OCI-LY3 (cell line): Measurements from ENCODE around the gene FUZ.

Experiments used
- H2AFZ ChIP-seq: fragments of 200-600, 300-600 bp; shearing (Covaris generic); 2 replicates; pipeline ENCODE4 v1.6.0; 2014; ENCODE audit warnings: antibody characterized with exemption, low read depth, low read length
- H3K27ac ChIP-seq: fragments of 200-600, 300-600 bp; sonication (generic); 2 replicates; pipeline ENCODE4 v1.5.1; 2014; ENCODE audit warnings: mild to moderate bottlenecking, low read length, moderate library complexity, mixed read lengths
- H3K27me3 ChIP-seq: fragments of 200-600, 300-600 bp; sonication (generic); 2 replicates; pipeline ENCODE4 v1.6.1; 2014; ENCODE audit warnings: low read depth, low read length, mixed read lengths
- H3K36me3 ChIP-seq: fragments of 200-600, 300-600 bp; sonication (generic); replicated peaks from 2 replicates; pipeline ENCODE3; 2014; ENCODE audit warnings: low read depth, low read length, mixed read lengths
- H3K4me1 ChIP-seq: fragments of 300-600, 200-600 bp; sonication (generic); 2 replicates; pipeline ENCODE4 v1.6.1; 2014; ENCODE audit warnings: low read length, mixed read lengths
- H3K4me2 ChIP-seq: fragments of 200-600, 300-600 bp; sonication (generic); 2 replicates; pipeline ENCODE4 v1.6.1; 2014; ENCODE audit warnings: low read length, mixed read lengths
- H3K4me3 ChIP-seq: fragments of 300-600, 200-600 bp; sonication (generic); 2 replicates; pipeline ENCODE4 v1.5.1; 2014; ENCODE audit warnings: antibody characterized with exemption, mild to moderate bottlenecking, low read length, moderate library complexity
- H3K79me2 ChIP-seq: fragments of 300-600, 200-600 bp; shearing (Covaris generic); 2 replicates; pipeline ENCODE4 v1.6.1; 2014; ENCODE audit warnings: mild to moderate bottlenecking, low read length, mixed read lengths
- H3K9ac ChIP-seq: fragments of 300-600, 200-600 bp; shearing (Covaris generic); 2 replicates; pipeline ENCODE4 v1.6.0; 2014; ENCODE audit warnings: mild to moderate bottlenecking, low read length, moderate library complexity
- H3K9me3 ChIP-seq: fragments of 200-600, 300-600 bp; shearing (Covaris generic); 2 replicates; pipeline ENCODE4 v1.6.1; 2014; ENCODE audit warnings: low read length, mixed read lengths; ENCODE audit not compliant: insufficient read depth
- H4K20me1 ChIP-seq: fragments of 200-600, 300-600 bp; sonication (generic); 2 replicates; pipeline ENCODE4 v1.6.1; 2016; ENCODE audit warnings: low read length, mixed read lengths; ENCODE audit not compliant: insufficient read depth
- EZH2phosphoT487 ChIP-seq: fragments of 200-600 bp; shearing (Covaris generic); IDR thresholded peaks from 2 replicates; pipeline ENCODE4 v1.6.1; 2018; ENCODE audit warnings: antibody characterized with exemption, mixed run types, low read depth
- TF ChIP-seq, protein P1 (sequence below): fragments of 200-600, 300-600 bp; sonication (generic); IDR thresholded peaks from 2 replicates; pipeline ENCODE4 v1.5.1; 2014; ENCODE audit warnings: antibody characterized with exemption, low read length, low read depth

The FUZ gene

GRCh38 chr19:49855676-49856573 lies 42.8 kb upstream of the FUZ start:
- H3K79me2 ChIP-seq: peaks cover 29% of the 10 kb centered on the region
- peaks cover 48% of the 10 kb centered on the region for H3K36me3 ChIP-seq
- H3K9ac ChIP-seq: no peak overlapping the region
- H3K27me3 ChIP-seq: no peaks in the 10 kb centered on the region
- H3K4me3 ChIP-seq: no peak overlapping the region
- no peaks in the 10 kb centered on the region for H3K9me3 ChIP-seq
- H3K27ac ChIP-seq: no peak overlapping the region
- no peak for TF ChIP-seq EZH2phosphoT487
- TF ChIP-seq, protein P1, sequence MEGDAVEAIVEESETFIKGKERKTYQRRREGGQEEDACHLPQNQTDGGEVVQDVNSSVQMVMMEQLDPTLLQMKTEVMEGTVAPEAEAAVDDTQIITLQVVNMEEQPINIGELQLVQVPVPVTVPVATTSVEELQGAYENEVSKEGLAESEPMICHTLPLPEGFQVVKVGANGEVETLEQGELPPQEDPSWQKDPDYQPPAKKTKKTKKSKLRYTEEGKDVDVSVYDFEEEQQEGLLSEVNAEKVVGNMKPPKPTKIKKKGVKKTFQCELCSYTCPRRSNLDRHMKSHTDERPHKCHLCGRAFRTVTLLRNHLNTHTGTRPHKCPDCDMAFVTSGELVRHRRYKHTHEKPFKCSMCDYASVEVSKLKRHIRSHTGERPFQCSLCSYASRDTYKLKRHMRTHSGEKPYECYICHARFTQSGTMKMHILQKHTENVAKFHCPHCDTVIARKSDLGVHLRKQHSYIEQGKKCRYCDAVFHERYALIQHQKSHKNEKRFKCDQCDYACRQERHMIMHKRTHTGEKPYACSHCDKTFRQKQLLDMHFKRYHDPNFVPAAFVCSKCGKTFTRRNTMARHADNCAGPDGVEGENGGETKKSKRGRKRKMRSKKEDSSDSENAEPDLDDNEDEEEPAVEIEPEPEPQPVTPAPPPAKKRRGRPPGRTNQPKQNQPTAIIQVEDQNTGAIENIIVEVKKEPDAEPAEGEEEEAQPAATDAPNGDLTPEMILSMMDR: no peak
- H3K4me1 ChIP-seq: peaks cover 19% of the 10 kb centered on the region
- no peak overlapping the region for H3K4me2 ChIP-seq
- H2AFZ ChIP-seq: no peak overlapping the region
- peaks cover 43% of the 10 kb centered on the region for H4K20me1 ChIP-seq

DNA sequence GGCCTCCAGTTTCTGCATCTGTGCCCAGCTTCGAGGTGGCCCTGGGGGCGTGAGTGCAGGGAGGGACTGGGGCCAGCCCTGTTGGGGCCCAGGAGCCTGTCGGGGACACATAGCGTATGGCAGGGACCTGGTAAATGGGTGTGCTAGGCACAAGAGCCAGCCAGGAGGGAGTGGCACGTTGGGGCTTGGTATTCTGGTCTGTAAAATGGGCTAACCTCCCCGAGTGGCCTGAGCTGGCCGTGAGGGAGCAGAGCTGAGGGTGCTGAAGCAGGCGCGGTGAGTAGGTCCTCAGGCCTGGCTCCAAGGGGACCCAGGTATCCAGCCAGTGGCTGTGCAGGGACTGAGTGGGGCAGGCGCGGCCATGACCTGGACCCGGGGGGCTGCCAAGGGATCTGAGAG lies 42.2 kb upstream of the FUZ start:
- Histone ChIP-seq H3K36me3 (peaks cover 43% of the 10 kb centered on the region), H3K9ac (no peak overlapping the region), H3K4me2 (no peak overlapping the region), H3K4me1 (peaks cover 19% of the 10 kb centered on the region), H3K27me3 (no peaks in the 10 kb centered on the region), H4K20me1 (peaks cover 43% of the 10 kb centered on the region), H3K27ac (no peak overlapping the region), H3K9me3 (no peaks in the 10 kb centered on the region), H2AFZ (no peak overlapping the region), H3K4me3 (no peak overlapping the region), H3K79me2 (peaks cover 29% of the 10 kb centered on the region)
- TF ChIP-seq, protein P1: no peak
- TF ChIP-seq EZH2phosphoT487: no peak

- Histone ChIP-seq H3K27me3 (no peaks in the 10 kb centered on the region), H3K79me2 (peaks cover 29% of the 10 kb centered on the region), H3K9me3 (no peaks in the 10 kb centered on the region), H3K9ac (no peak overlapping the region), H2AFZ (no peak overlapping the region), H4K20me1 (peaks cover 43% of the 10 kb centered on the region), H3K4me1 (peaks cover 23% of the 10 kb centered on the region), H3K4me3 (no peak overlapping the region), H3K4me2 (no peak overlapping the region), H3K36me3 (peaks cover 43% of the 10 kb centered on the region), H3K27ac (no peak overlapping the region)
- TF ChIP-seq EZH2phosphoT487: no peak
- TF ChIP-seq, protein P1: no peak
These were observed 41.5 kb upstream of the FUZ start for GRCh38 chr19:49854378-49855263.
